AG09309 (cell line): ENCODE measurements around the gene MFSD6L.

Source experiments
- DNase-seq: peaks from one replicate; pipeline ENCODE4 v3.0.0-alpha.2; 2010; ENCODE audit warnings: low read depth
- H3K4me3 ChIP-seq: 2 replicates; pipeline ENCODE4 v1.5.1; 2011; ENCODE audit warnings: mild to moderate bottlenecking, low read depth, low read length, moderate library complexity; ENCODE audit not compliant: control insufficient read depth
- TF ChIP-seq, protein P1 (sequence below): IDR thresholded peaks from 2 replicates; pipeline ENCODE4 v1.5.1; 2011; ENCODE audit warnings: mild to moderate bottlenecking, low read depth, low read length, inconsistent platforms; ENCODE audit not compliant: insufficient read depth, control insufficient read depth; ENCODE audit errors: missing control alignments

Gene MFSD6L

DNA sequence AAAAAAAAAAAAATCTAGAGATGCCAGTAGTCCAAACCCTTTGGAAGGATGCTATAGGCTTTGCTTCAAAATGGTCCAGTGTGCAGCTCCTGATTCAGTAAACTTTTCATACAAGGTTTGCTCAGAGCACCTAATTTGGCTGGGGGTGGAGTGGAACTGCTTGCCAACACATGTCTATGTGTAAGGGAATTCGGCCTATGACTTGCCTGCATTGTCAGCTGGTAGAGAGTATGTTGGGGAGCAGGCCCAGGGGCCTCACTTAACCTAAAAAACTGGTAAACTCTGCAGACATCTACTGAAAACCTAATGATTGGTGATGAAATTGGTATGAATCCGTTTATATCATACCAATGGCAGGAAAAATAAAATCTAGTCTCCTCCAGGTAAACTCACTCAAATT lies 1.5 kb upstream of the MFSD6L start:
- no peak overlapping the region for H3K4me3 ChIP-seq
- TF ChIP-seq, protein P1, sequence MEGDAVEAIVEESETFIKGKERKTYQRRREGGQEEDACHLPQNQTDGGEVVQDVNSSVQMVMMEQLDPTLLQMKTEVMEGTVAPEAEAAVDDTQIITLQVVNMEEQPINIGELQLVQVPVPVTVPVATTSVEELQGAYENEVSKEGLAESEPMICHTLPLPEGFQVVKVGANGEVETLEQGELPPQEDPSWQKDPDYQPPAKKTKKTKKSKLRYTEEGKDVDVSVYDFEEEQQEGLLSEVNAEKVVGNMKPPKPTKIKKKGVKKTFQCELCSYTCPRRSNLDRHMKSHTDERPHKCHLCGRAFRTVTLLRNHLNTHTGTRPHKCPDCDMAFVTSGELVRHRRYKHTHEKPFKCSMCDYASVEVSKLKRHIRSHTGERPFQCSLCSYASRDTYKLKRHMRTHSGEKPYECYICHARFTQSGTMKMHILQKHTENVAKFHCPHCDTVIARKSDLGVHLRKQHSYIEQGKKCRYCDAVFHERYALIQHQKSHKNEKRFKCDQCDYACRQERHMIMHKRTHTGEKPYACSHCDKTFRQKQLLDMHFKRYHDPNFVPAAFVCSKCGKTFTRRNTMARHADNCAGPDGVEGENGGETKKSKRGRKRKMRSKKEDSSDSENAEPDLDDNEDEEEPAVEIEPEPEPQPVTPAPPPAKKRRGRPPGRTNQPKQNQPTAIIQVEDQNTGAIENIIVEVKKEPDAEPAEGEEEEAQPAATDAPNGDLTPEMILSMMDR, result no peak
- no peak for DNase-seq

DNA sequence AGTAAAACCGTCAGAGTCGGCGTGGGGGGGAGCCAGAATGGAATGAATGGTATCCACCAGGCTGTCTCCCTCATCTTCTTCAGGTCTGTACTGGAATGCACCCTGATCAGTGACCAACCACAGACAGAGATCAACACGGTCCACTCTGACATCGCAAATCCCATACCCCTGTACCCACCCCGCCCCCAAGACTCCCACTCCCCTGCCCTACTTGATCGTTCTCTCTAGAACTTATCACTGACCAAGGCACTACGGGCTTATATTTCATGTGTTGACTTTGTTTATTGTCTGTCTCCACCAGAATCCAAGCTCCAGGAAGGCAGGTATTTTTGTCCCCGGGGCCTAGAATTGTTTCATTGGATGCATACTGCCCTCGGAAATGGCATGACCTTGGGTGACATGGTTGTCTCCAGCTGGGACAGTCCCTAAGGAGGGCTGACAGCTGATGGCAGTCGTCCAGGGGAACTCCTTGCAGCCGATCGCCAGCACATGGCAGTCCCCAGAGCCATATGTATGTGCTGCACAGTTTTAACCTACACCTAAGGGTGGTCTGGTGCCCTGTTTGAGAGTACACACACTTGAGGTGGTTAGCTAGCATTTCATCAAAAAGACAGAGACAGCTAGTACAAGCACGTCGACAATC lies 526 bp upstream of the MFSD6L start:
- no peak for DNase-seq
- no peak overlapping the region for H3K4me3 ChIP-seq
- TF ChIP-seq, protein P1, result no peak

DNA sequence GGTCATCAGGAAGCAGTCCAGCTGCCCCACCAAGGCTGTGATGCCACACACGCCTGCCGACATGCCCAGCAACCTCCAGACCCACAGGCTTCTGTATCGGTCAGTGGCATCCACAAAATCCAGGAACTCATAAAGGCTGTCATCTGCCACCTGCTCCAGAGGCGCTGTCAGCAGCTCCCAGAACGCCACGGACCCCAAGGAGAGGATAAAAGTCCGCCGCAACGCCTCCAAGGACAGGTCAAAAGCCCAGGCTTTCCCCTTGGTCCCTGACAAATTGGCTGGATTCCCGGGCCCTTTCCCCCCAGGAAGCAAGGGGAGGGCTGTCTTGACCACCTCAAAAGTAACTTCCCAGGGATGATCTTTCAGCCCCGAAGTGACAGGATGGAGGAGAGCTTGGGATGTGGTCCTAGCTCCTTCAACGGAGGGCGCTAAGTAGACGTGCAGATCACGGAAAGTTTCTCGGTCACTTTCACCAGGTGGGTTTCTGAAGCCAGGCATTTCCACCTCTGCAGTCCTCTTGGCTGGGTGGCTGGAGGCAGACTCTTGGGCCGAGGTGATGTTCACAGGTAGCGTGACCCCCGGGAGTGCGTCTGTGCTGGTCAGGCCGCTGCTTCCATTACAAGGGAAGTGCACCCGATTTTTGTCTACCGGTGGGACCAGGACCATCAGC lies 854 bp downstream of the MFSD6L start:
- H3K4me3 ChIP-seq, result no peak overlapping the region
- no peak for DNase-seq
- TF ChIP-seq, protein P1, result no peak

DNA sequence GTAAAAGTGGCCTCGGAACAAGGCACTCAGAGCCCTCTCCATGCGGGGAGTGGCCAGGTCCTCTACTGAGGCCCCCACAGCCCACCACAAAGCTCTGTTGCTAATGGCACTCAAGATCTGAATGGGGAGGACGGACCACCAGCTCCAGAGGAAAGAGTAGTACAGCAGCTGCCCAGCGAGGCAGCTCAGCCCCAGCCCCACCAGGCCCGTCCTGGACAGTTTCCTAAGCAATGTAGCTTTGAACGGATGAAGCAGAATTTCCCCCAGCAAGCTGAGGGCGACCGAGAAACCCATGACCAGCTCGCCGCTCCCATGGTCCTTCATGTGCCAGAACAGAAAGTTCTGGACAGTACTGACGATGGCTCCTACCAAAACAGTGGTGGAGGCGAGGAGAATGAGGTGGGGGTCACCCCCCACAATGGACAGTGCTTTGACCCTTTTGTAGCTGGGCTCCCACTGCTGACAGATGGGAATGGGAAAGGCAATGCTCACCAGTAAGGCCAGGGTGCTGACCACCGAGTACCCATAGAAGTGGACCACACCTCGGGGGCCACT lies 1.5 kb downstream of the MFSD6L start:
- DNase-seq, result no peak
- H3K4me3 ChIP-seq, result no peak overlapping the region
- TF ChIP-seq, protein P1, result no peak

DNA sequence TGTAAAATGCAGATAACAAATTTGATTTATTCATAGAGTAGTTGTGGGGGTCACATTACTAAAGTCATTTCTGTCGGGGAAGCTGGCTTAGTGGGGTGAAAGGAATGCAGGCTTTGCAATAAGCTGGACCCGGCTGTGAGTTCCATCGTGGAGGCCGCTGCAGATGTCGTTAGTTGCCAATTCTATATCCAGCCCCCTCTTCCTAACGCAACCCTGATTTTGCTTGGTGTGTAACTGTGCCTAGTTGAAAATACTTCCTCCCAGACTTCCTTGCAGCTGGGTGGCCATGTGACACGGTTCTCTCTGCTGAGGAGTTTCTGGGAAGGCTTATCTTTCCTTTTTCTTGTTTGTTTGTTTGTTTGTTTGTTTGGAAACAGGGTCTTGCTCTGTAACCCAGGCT lies 4.5 kb downstream of the MFSD6L start:
- TF ChIP-seq, protein P1, result no peak
- DNase-seq, result no peak
- no peak overlapping the region for H3K4me3 ChIP-seq

DNA sequence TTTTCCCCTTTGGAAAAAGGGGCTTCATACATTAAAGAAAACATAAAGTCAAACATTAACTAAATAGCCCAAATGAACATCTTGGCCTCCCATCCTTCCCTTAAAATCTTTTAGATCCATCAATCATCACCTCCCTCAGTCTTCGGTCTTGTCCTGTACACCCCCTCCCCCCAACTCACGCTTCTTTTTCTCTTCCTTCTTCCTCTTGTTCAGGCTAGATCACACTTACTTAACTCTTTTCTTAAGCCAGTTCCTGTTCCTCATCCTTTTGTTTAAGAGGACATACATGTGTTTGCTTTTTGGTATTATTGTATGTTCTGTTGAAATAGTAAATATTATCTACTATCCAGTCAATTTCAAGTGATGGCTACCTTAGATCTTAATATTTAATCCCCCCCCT lies 5.5 kb downstream of the MFSD6L start:
- TF ChIP-seq, protein P1, result no peak
- no peak overlapping the region for H3K4me3 ChIP-seq
- no peak for DNase-seq

DNA sequence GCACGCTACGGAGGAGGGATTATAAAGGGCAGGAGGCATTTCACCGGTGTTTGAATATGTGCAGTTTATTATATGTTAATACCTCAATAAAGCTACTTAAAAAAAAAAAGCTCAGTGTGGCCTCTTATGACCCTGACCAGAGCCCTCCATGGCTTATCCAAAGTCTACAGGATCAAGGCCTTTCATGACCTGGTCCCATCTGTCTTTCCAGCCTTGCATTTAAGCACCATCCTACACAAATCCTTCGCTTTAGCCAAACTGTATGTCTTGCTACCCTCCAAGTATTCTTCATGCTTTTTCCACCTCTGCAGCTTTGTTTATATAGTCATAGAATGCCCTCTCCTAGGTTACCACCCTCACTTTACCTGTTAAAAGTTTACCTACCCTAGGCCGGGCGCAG lies 6.5 kb downstream of the MFSD6L start:
- TF ChIP-seq, protein P1, result no peak
- no peak overlapping the region for H3K4me3 ChIP-seq
- DNase-seq, result no peak
